ENCODE measurements around the gene INTS12. TPM values are rescaled to one million over a fixed set of nuclear protein-coding genes. Genes with fewer than 3 reads are reported as not detected.

The INTS12 gene
- polyA plus RNA-seq, 6 donors from 2014 or later = 23.5 to 35.2 (median 30.6) TPM

GRCh38 chr4:105671301-105671700, 37.2 kb downstream of the INTS12 start:
- Mint-ChIP-seq H3K36me3 (no peaks in the 10 kb centered on the region), H3K4me1 (no peaks in the 10 kb centered on the region), H3K4me3 (no peak overlapping the region), H3K27me3 (peaks cover 0 to 18% (median 10%) of the 10 kb centered on the region in 3 donors), H3K9me3 (no peaks in the 10 kb centered on the region), H3K27ac (no peak overlapping the region)
- ATAC-seq (ENCODE audit: low read depth in 2 of 2) = no peak
- no peak for DNase-seq

GRCh38 chr4:105670684-105671083, 37.8 kb downstream of the INTS12 start:
- no peaks in the 10 kb centered on the region for H3K36me3 Mint-ChIP-seq
- DNase-seq (no peak), ATAC-seq (ENCODE audit: low read depth in 2 of 2) (no peak)
- no peak overlapping the region for H3K27ac Mint-ChIP-seq
- H3K4me3 Mint-ChIP-seq = no peak overlapping the region
- peaks cover 5 to 22% (median 14%) of the 10 kb centered on the region in 3 donors for H3K27me3 Mint-ChIP-seq
- no peaks in the 10 kb centered on the region for H3K9me3 Mint-ChIP-seq
- H3K4me1 Mint-ChIP-seq = no peaks in the 10 kb centered on the region

GRCh38 chr4:105666693-105667092, 41.8 kb downstream of the INTS12 start:
- Mint-ChIP-seq H3K9me3 (no peaks in the 10 kb centered on the region), H3K36me3 (no peaks in the 10 kb centered on the region), H3K4me1 (no peaks in the 10 kb centered on the region), H3K27ac (no peak overlapping the region), H3K27me3 (peaks cover 7 to 17% (median 13%) of the 10 kb centered on the region in 3 donors), H3K4me3 (no peak overlapping the region)
- no peak for DNase-seq
- ATAC-seq (ENCODE audit: low read depth in 2 of 2) = no peak

GRCh38 chr4:105662935-105663675, 45.4 kb downstream of the INTS12 start:
- Mint-ChIP-seq H3K27ac (no peak overlapping the region), H3K36me3 (no peaks in the 10 kb centered on the region), H3K9me3 (no peaks in the 10 kb centered on the region), H3K4me1 (no peaks in the 10 kb centered on the region), H3K4me3 (no peak overlapping the region), H3K27me3 (peaks cover 7 to 17% (median 9%) of the 10 kb centered on the region in 3 donors)
- no peak for DNase-seq
- ATAC-seq (ENCODE audit: low read depth in 2 of 2) = no peak

GRCh38 chr4:105661028-105661427, 47.5 kb downstream of the INTS12 start:
- Mint-ChIP-seq H3K27me3 (peaks cover 5 to 12% (median 5%) of the 10 kb centered on the region in 3 donors), H3K27ac (no peak overlapping the region), H3K9me3 (no peaks in the 10 kb centered on the region), H3K4me1 (no peaks in the 10 kb centered on the region), H3K36me3 (no peaks in the 10 kb centered on the region), H3K4me3 (no peak overlapping the region)
- ATAC-seq (ENCODE audit: low read depth in 2 of 2) = no peak
- DNase-seq = no peak

- ATAC-seq (ENCODE audit: low read depth in 2 of 2) (no peak), DNase-seq (no peak)
- no peak overlapping the region for H3K27ac Mint-ChIP-seq
- H3K4me3 Mint-ChIP-seq = no peak overlapping the region
- no peaks in the 10 kb centered on the region for H3K36me3 Mint-ChIP-seq
- H3K9me3 Mint-ChIP-seq = no peaks in the 10 kb centered on the region
- H3K4me1 Mint-ChIP-seq = no peaks in the 10 kb centered on the region
- H3K27me3 Mint-ChIP-seq = peaks cover 0 to 4% (median 0%) of the 10 kb centered on the region in 3 donors
Measured at GRCh38 chr4:105659190-105659589, 49.3 kb downstream of the INTS12 start.

- DNase-seq = no peak
- no peak overlapping the region for H3K27ac Mint-ChIP-seq
- no peak overlapping the region for H3K4me3 Mint-ChIP-seq
- no peak for ATAC-seq (ENCODE audit: low read depth in 2 of 2)
- peaks cover under 1 to 4% (median 4%) of the 10 kb centered on the region in 3 donors for H3K27me3 Mint-ChIP-seq
- H3K4me1 Mint-ChIP-seq = no peaks in the 10 kb centered on the region
- no peaks in the 10 kb centered on the region for H3K9me3 Mint-ChIP-seq
- no peaks in the 10 kb centered on the region for H3K36me3 Mint-ChIP-seq
Measured at GRCh38 chr4:105657117-105657765, 51.2 kb downstream of the INTS12 start.

- DNase-seq (no peak), ATAC-seq (ENCODE audit: low read depth in 2 of 2) (no peak)
- no peaks in the 10 kb centered on the region for H3K36me3 Mint-ChIP-seq
- no peaks in the 10 kb centered on the region for H3K9me3 Mint-ChIP-seq
- H3K27me3 Mint-ChIP-seq = peaks cover 14 to 30% (median 25%) of the 10 kb centered on the region in 3 donors
- H3K4me3 Mint-ChIP-seq = no peak overlapping the region
- no peak overlapping the region for H3K27ac Mint-ChIP-seq
- H3K4me1 Mint-ChIP-seq = no peaks in the 10 kb centered on the region
Measured at GRCh38 chr4:105652286-105652888, 56.1 kb downstream of the INTS12 start.

- no peak for ATAC-seq (ENCODE audit: low read depth in 2 of 2)
- Mint-ChIP-seq H3K36me3 (no peaks in the 10 kb centered on the region), H3K27me3 (peaks cover 14 to 30% (median 25%) of the 10 kb centered on the region in 3 donors), H3K9me3 (no peaks in the 10 kb centered on the region), H3K27ac (no peak overlapping the region), H3K4me3 (no peak overlapping the region), H3K4me1 (no peaks in the 10 kb centered on the region)
- DNase-seq = no peak
Measured at GRCh38 chr4:105651884-105652283, 56.6 kb downstream of the INTS12 start.

GRCh38 chr4:105650190-105650589, 58.3 kb downstream of the INTS12 start:
- H3K36me3 Mint-ChIP-seq = no peaks in the 10 kb centered on the region
- H3K9me3 Mint-ChIP-seq = no peaks in the 10 kb centered on the region
- peaks cover 14 to 35% (median 25%) of the 10 kb centered on the region in 3 donors for H3K27me3 Mint-ChIP-seq
- H3K4me1 Mint-ChIP-seq = no peaks in the 10 kb centered on the region
- no peak overlapping the region for H3K4me3 Mint-ChIP-seq
- no peak for ATAC-seq (ENCODE audit: low read depth in 2 of 2)
- no peak overlapping the region for H3K27ac Mint-ChIP-seq
- no peak for DNase-seq

- DNase-seq (no peak), ATAC-seq (ENCODE audit: low read depth in 2 of 2) (no peak)
- Mint-ChIP-seq H3K36me3 (no peaks in the 10 kb centered on the region), H3K4me1 (no peaks in the 10 kb centered on the region), H3K27me3 (peaks cover 13 to 28% (median 17%) of the 10 kb centered on the region in 3 donors), H3K9me3 (peaks cover 0 to under 1% (median 0%) of the 10 kb centered on the region in 7 donors), H3K27ac (no peak overlapping the region), H3K4me3 (no peak overlapping the region)
Measured at GRCh38 chr4:105645440-105645839, 63.0 kb downstream of the INTS12 start.

- H3K9me3 Mint-ChIP-seq = peaks cover 0 to 5% (median 0%) of the 10 kb centered on the region in 7 donors
- H3K36me3 Mint-ChIP-seq = no peaks in the 10 kb centered on the region
- H3K4me1 Mint-ChIP-seq = no peaks in the 10 kb centered on the region
- no peak overlapping the region for H3K27ac Mint-ChIP-seq
- no peak overlapping the region for H3K4me3 Mint-ChIP-seq
- peaks cover 7 to 23% (median 13%) of the 10 kb centered on the region in 3 donors for H3K27me3 Mint-ChIP-seq
- DNase-seq (no peak), ATAC-seq (ENCODE audit: low read depth in 2 of 2) (no peak)
Measured at GRCh38 chr4:105644257-105644656, 64.2 kb downstream of the INTS12 start.

- Mint-ChIP-seq H3K9me3 (peaks cover 0 to 5% (median 0%) of the 10 kb centered on the region in 7 donors), H3K4me1 (peaks cover 5 to 7% (median 6%) of the 10 kb centered on the region in 3 donors), H3K36me3 (no peaks in the 10 kb centered on the region), H3K4me3 (no peak overlapping the region), H3K27me3 (peaks cover 0 to 15% (median 5%) of the 10 kb centered on the region in 3 donors), H3K27ac (no peak overlapping the region)
- no peak for DNase-seq
- no peak for ATAC-seq (ENCODE audit: low read depth in 2 of 2)
Measured at GRCh38 chr4:105641845-105642244, 66.6 kb downstream of the INTS12 start.
